Measurements from ENCODE around the gene BICD2.

GRCh38 chr9:92663126-92663525 is 101.5 kb downstream of the BICD2 start:
- TF ChIP-seq EZH2 (IDR thresholded peaks at IDR 0.05; ENCODE audit: insufficient read depth, poor library complexity, severe bottlenecking) (no peak), EZH2phosphoT487 (IDR thresholded peaks at IDR 0.05; ENCODE audit: insufficient read depth, low read depth) (no peak)
